GM18507 (cell line): ENCODE data around the gene SEM1.
A peak's percentile ranks its signal among the peaks of the same experiment; 100 is the strongest.
"Not testable (repeated sequence)": the region's sequence is repeated elsewhere in the genome, so short reads cannot be mapped to it uniquely, and the experiment has no call there.

ENCODE experiments used
- DNase-seq: peaks from one replicate; pipeline ENCODE4 v3.0.0; 2011; ENCODE audit warnings: low read depth; ENCODE audit not compliant: insufficient read length; ENCODE audit errors: extremely low spot score
- FAIRE-seq: peaks from 2 replicates; lab custom pipeline; 2011; peaks lifted over from hg19 to GRCh38; lab: Jason Lieb, UNC

Gene SEM1

DNA sequence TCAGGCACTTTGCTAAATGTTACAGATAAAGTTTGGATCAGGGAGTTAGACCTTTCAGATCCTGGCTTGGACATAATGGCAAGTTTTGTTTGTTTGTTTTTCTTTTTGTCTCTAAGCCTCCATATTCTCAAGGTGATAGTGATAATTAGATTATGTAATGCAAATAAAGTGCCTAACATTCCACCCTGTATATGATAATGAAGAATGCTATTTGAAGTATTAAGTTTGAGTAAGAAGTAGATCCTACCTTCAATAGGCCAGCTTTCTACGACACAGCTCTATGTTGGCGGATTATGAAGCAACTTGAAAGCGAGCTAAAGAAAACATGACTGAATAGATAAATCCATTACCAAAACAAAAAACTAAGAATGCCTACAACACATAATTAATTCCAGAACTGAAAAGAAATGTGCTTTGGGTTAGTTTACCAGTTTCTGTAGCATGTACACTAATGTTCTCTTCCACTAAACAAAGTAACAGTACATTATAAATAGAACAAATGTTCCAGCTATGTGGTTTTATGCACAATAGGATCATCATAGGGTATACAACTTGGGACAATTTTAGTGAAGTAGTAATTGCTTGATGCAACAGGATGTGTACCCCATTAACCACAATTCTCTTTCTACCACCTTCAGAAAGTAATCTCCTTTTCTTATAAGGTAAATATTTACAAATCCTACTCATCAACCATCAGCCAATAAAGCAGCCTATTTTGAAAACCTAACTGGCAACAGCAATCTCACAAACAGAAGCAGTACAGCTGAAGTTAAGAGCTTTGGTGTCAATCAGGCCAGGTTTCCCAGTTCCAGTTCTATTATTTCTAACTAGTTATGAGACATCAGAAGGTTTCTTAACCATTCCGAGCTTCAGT is 1.5 kb downstream of the SEM1 start:
- DNase-seq: no peak
- FAIRE-seq: no peak

DNA sequence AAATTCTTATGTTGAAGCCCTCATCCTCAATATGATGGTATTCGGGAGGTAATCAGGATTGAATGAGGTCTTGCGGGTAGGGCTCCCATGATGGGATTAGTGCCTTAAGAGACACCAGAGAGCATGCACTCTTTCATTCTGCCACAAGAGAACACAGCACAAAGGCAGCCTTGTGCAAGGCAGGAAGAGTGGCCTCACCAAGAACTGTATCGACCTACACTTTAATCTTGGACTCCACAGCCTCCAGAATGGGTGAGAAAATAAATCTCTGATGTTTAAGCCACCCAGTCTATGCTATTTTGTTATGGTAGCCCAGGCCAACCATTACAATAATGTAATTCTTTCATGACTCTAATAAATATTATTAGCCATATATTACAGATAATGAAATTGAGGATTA is 8.4 kb downstream of the SEM1 start:
- no peak for FAIRE-seq
- no peak for DNase-seq

DNA sequence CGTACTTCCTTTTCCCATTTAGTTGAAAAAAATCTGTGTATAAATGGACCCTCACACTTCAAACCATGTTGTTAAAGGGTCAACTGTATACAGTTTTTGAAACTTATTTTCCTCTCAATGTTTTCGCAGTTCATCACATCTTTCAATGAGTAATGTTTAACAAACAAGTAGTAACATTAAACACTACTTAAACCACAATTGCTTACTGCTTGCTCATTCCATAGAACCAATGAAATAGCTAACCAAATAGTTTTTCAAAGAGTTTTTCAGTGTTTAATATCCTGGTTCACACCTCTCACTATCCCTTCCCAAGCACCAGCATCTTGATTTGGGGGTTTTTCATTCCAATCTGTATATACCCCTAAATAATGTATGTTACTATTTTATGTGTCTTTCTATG is 9.1 kb downstream of the SEM1 start:
- DNase-seq: no peak
- FAIRE-seq: no peak

DNA sequence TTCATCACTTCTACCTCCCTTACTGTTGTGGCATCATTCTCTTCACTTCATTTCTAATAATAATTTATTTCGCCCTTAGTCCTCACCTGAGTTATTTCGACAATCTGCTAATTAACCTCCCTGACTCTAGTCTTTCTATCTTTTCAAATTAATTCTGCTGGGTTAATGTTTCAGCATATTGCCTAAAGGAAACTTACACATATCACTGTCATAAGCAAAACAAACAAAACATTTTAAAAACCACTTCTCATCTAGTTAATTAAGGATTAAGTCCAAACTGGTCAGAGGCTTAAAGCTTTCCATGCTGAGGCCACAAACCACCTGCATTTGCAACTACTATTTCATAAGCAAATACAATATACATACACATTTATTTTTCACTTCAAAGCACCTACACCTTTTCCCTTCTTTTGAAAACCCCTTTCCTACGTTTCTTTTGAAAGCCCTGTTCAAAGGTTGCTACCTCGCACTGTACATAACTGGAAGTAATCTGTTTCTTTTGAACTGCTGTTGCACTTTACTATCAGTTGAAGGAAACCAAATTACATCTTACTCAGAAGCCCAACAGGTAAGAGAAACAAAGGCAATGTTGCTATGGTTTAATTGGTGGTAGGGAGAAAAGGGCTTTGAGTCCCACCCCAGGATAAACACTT is 10.3 kb downstream of the SEM1 start:
- no peak for FAIRE-seq
- DNase-seq: no peak

DNA sequence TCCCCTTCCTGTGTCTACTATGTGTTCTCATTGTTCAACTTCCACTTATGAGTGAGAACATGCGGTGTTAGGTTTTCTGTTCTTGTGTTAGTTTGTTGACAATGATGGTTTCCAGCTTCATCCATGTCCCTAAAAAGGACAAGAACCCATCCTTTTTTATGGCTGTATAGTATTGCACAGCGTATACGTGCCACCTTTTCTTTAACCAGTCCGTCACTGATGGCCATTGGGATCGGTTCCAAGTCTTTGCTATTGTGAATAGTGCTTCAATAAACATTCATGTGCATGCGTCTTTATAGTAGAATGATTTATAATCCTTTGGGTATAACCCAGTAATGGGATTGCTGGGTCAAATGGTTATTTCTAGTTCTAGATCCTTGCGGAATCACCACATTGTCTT is 11.2 kb downstream of the SEM1 start:
- not testable (repeated sequence) for DNase-seq, FAIRE-seq

- DNase-seq: no peak
- FAIRE-seq: no peak
These were observed 11.8 kb downstream of the SEM1 start for GRCh38 chr7:96697822-96698221.

DNA sequence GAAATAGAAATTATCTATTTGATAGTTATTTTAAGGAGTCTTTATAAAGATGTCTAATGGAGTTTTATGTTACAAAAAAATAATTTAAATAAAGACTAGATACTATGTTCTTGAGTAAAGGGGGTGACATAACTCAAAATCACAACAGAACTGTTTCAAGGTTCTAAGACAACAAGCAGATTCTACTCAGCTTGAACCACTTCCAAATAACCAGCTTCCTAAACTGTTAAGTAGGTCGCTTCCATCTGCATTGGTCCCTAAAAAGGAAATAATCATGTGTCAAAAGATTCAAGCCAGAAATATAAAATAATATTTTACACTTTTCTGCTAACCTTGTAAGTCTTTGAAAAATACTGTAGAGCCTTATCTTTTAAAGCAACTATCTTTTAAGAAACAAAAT is 14.1 kb downstream of the SEM1 start:
- DNase-seq (no peak), FAIRE-seq (no peak)

- no peak for DNase-seq
- FAIRE-seq: no peak
These were observed 15.6 kb downstream of the SEM1 start for GRCh38 chr7:96694082-96694481.

DNA sequence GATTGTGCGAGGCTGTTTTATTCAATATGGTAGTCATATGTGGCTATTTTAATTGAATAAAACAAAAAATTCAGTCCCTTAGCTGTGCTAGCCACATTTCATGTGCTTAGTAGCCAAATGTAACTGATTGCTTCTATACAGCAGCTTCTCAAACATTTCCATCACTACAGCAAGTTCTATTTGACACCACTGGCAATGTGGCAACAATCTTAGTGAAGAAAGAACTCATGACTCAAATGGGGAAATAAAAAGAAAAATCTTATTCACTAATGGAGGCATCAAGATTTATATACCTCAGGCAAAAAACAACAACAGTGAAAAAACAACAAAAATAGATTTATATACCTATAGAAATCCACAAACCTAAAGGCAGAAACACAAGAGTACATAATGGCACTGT is 17.9 kb downstream of the SEM1 start:
- FAIRE-seq: no peak
- DNase-seq: no peak

DNA sequence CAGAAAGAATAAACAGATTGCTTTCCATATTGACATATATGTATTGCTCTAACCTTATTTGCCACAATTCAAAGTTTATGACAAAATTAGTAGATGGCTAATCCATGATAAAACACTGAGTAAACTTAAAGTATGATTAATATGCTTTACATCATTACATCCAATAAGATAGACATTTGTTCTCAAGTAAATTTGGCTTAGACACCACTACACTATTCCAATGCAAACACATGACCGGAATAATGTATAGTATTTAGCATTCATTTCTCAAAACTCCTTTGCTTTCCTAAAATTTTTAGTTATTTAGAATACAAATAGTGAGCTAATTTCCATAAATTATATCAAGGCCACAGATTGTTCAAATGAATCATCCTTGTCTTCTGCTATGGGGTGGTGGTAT is 20.2 kb downstream of the SEM1 start:
- FAIRE-seq (no peak), DNase-seq (no peak)

- DNase-seq: no peak
- FAIRE-seq: no peak
These were observed 23.3 kb downstream of the SEM1 start for GRCh38 chr7:96686305-96686704.

DNA sequence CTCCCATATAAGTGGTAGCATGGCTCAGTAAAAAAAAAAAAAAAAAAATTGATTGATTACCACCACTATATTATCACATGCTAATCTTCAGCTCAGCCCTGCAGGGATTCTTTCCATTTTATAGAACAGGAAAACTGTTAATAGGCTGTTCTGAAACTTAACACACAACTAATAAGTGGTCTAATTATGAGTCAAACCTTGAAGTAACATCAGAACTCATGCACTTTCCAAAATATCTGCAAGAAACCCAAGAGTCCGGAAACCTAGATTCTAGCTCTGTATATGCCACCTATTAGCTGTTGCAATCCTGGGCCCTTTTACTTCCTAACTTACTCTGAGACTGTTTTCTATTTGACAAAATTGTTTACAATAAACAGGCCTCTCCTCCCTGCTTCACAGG is 23.9 kb downstream of the SEM1 start:
- no peak for FAIRE-seq
- no peak for DNase-seq

DNA sequence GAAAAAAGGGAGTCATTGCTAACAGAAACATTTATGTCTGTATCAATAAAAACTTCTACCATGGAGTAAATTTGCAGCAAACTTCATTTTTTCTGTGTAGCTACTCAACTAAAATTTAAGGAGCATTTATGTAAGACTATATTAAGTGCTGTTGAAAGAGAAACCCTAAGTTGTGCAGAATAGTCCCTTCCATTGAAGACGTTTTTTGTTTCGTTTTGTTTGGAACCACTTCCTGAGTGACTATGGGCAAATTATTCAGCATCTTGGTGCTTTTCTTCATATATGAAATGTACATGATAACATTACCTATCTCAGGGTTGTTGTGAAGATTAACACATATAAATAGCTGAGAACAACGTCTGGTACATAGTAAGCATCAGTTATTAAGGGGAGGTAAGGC is 24.3 kb downstream of the SEM1 start:
- FAIRE-seq (no peak), DNase-seq (no peak)

DNA sequence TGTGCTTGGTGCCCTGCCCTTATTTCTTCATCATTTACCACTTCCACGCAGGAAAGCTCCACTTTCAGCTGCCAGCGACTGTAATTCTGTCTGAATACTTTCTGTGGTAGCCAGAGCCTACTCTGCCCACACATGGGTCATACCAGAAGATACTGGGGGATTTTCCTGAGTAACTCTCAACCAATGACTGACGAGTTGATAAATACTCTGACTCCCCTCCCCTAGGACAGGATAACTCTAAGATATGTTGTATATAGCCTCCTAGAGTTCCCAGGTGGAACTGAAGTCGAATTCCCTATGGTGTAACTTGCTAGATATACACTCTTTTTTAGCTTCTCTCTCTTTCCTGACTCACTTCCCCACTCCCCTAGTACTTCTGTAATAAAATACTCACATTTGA is 29.8 kb downstream of the SEM1 start:
- DNase-seq (no peak), FAIRE-seq (no peak)

GRCh38 chr7:96676919-96677318 is 32.7 kb downstream of the SEM1 start:
- DNase-seq (no peak), FAIRE-seq (no peak)

- DNase-seq: no peak
- FAIRE-seq: no peak
These were observed 34.1 kb downstream of the SEM1 start for GRCh38 chr7:96675548-96675947.

DNA sequence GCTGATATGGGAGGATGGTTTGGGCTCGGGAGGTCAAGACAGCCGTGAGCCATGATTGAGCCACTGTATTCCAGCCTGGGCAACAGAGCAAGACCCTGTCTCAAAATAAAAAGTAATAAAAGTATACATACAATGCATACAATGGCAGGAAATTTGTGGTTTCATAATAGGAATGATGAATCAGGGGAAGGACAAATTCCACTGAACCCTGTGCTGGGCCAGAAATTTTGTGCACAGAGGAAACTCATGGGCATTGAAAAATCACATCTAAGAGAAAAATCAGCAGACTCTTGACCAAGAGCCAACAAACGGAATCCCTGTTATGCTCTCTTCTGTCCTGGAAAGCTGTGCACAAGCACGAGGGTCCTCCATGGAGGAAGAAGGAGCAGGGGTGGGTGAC is 35.1 kb downstream of the SEM1 start:
- FAIRE-seq: no peak
- no peak for DNase-seq

- no peak for DNase-seq
- no peak for FAIRE-seq
These were observed 37.8 kb downstream of the SEM1 start for GRCh38 chr7:96671854-96672253.

- no peak for DNase-seq
- peak; percentile 15 for FAIRE-seq
These were observed 39.0 kb downstream of the SEM1 start for GRCh38 chr7:96670338-96671289.

GRCh38 chr7:96669812-96670211 is 39.8 kb downstream of the SEM1 start:
- DNase-seq: no peak
- no peak for FAIRE-seq
